WTC11 (cell line): ENCODE data around the gene GRID2. TPM values are rescaled to one million over a fixed set of nuclear protein-coding genes. Genes with fewer than 3 reads are reported as not detected.

ENCODE experiments used
- ATAC-seq: fragments of 200-7000 bp; cut with Tn5 transposase; 2 replicates; pipeline ENCODE4 v1.10.0; 2021; ENCODE audit warnings: mild to moderate bottlenecking, moderate library complexity
- CTCF ChIA-PET: fragments of 300-600 bp; sonication (Branson Sonifier 250); formaldehyde crosslinking; loops from one replicate; lab custom pipeline; 2021; ENCODE audit warnings: antibody characterized with exemption; lab: Charles Lee
- POLR2A ChIA-PET: fragments of 350-600 bp; sonication (Branson Sonifier 250); formaldehyde crosslinking; loops from one replicate; lab custom pipeline; 2021; ENCODE audit warnings: antibody characterized with exemption; lab: Charles Lee
- DNase-seq: peaks from one replicate; pipeline ENCODE4 v3.0.0; 2021; ENCODE audit warnings: low spot score
- H3K27ac Mint-ChIP-seq: 2 replicates; pipeline ENCODE4 v1.8.0; 2021; ENCODE audit warnings: mixed read lengths
- H3K27me3 Mint-ChIP-seq: 2 replicates; pipeline ENCODE4 v1.8.0; 2021; ENCODE audit warnings: low read depth, mild to moderate bottlenecking, moderate library complexity, mixed read lengths
- H3K36me3 Mint-ChIP-seq: 2 replicates; pipeline ENCODE4 v1.8.0; 2021; ENCODE audit warnings: mixed read lengths
- H3K4me1 Mint-ChIP-seq: 2 replicates; pipeline ENCODE4 v1.8.0; 2022; ENCODE audit warnings: mixed read lengths
- H3K4me3 Mint-ChIP-seq: 2 replicates; pipeline ENCODE4 v1.8.0; 2021; ENCODE audit warnings: mild to moderate bottlenecking, moderate library complexity, mixed read lengths
- H3K9me3 Mint-ChIP-seq: 2 replicates; pipeline ENCODE4 v1.8.0; 2021; ENCODE audit warnings: mixed read lengths
- CREB1 ChIP-seq: sonication (generic); formaldehyde crosslinking; IDR thresholded peaks from 2 replicates; pipeline ENCODE4 v1.8.0; 2023; ENCODE audit warnings: mild to moderate bottlenecking, missing genetic modification reagents
- E2F5 ChIP-seq: sonication (generic); formaldehyde crosslinking; IDR thresholded peaks from 2 replicates; pipeline ENCODE4 v1.8.1; 2022; ENCODE audit warnings: mild to moderate bottlenecking, moderate library complexity, missing genetic modification reagents
- HMGA2 ChIP-seq: fragments of 250-450 bp; sonication (Bioruptor Pico); IDR thresholded peaks from 2 replicates; pipeline ENCODE4 v1.4.0; 2021; ENCODE audit warnings: mild to moderate bottlenecking, moderate library complexity
- NFE2L1 ChIP-seq: sonication (generic); formaldehyde crosslinking; IDR thresholded peaks from 2 replicates; pipeline ENCODE4 v1.8.1; 2023; ENCODE audit warnings: missing genetic modification reagents
- NFYB ChIP-seq: sonication (generic); formaldehyde crosslinking; conservative IDR thresholded peaks from 2 replicates; pipeline ENCODE4 v1.8.0; 2022; ENCODE audit warnings: low read depth, missing genetic modification reagents
- NR3C1 ChIP-seq: sonication (generic); formaldehyde crosslinking; conservative IDR thresholded peaks from 2 replicates; pipeline ENCODE4 v1.8.1; 2023; ENCODE audit warnings: low read depth, mild to moderate bottlenecking, missing genetic modification reagents
- PRRX2 ChIP-seq: fragments of 250-450 bp; sonication (Bioruptor Pico); IDR thresholded peaks from 2 replicates; pipeline ENCODE4 v1.8.0; 2021; ENCODE audit warnings: mild to moderate bottlenecking
- RELA ChIP-seq: sonication (generic); formaldehyde crosslinking; IDR thresholded peaks from 2 replicates; pipeline ENCODE4 v1.8.1; 2022; ENCODE audit warnings: missing genetic modification reagents, mild to moderate bottlenecking, borderline replicate concordance
- USF1 ChIP-seq: sonication (generic); formaldehyde crosslinking; IDR thresholded peaks from 2 replicates; pipeline ENCODE4 v1.8.0; 2022; ENCODE audit warnings: mild to moderate bottlenecking, missing genetic modification reagents
- USF2 ChIP-seq: sonication (generic); formaldehyde crosslinking; IDR thresholded peaks from 2 replicates; pipeline ENCODE4 v1.8.1; 2023; ENCODE audit warnings: mild to moderate bottlenecking, missing genetic modification reagents, moderate library complexity
- ZBTB21 ChIP-seq: sonication (generic); formaldehyde crosslinking; IDR thresholded peaks from 2 replicates; pipeline ENCODE4 v1.8.1; 2023; ENCODE audit warnings: mild to moderate bottlenecking, missing genetic modification reagents, borderline replicate concordance
- ZMAT4 ChIP-seq: fragments of 250-450 bp; sonication (Bioruptor Pico); IDR thresholded peaks from 2 replicates; pipeline ENCODE4 v1.9.0; 2021; ENCODE audit warnings: mild to moderate bottlenecking
- ZNF263 ChIP-seq: sonication (generic); formaldehyde crosslinking; IDR thresholded peaks from 2 replicates; pipeline ENCODE4 v1.8.1; 2022; ENCODE audit warnings: low read depth, mild to moderate bottlenecking, moderate library complexity, missing genetic modification reagents
- ZNF317 ChIP-seq: sonication (generic); formaldehyde crosslinking; IDR thresholded peaks from 2 replicates; pipeline ENCODE4 v1.8.1; 2023; ENCODE audit warnings: low read depth, mild to moderate bottlenecking, moderate library complexity, missing genetic modification reagents, borderline replicate concordance
- total RNA-seq: library from RNA; stranded (reverse); gene quantifications from 3 replicates; pipeline ENCODE4 v1.2.3, GENCODE V29; 2021

GRID2 gene
- total RNA-seq, 1 experiment from 2014 or later = 26.8 TPM

DNA sequence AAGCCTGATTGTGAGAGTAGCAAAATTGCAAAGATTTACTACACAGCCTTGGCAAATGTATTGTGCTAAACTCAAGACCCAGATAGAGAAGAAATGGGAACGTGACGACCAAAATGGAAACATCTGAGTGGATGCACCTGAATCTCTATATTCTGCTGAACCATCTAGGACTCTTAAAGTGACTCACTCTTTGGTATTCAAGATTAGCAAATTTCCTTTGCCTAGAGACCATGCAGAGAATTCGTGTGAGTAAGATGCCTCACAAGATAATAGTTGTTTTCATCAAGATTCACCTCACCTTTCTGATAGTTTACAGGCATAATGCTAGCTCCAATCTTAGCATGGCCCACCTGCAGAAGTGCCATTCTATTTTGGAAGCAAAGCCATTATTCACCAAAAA, 1510.4 kb downstream of the GRID2 start:
- DNase-seq = no peak
- Mint-ChIP-seq H3K36me3 (no peaks in the 10 kb centered on the region), H3K4me1 (peaks cover 13% of the 10 kb centered on the region), H3K27me3 (peaks cover 3% of the 10 kb centered on the region; the same call in 1 of the 2 replicates), H3K9me3 (no peaks in the 10 kb centered on the region), H3K4me3 (no peak overlapping the region), H3K27ac (no peak overlapping the region)
- TF ChIP-seq PRRX2 (CRISPR knock-in tag) (no peak), ZNF317 (CRISPR knock-in tag) (no peak), RELA (no peak), NFYB (CRISPR knock-in tag) (no peak), NR3C1 (CRISPR knock-in tag) (no peak), ZMAT4 (CRISPR knock-in tag) (no peak), CREB1 (CRISPR knock-in tag) (no peak), ZNF263 (CRISPR knock-in tag) (no peak), ZBTB21 (CRISPR knock-in tag) (no peak), HMGA2 (CRISPR knock-in tag) (no peak), NFE2L1 (no peak), E2F5 (no peak)
- POLR2A ChIA-PET = no interaction called here
- no peak for ATAC-seq
- CTCF ChIA-PET = interaction anchor here (1.0 to 1.2 kb wide), 2 partner anchors 13 to 15 kb away, joined by 3 read pairs; partner anchors contain the start of gene ATOH1

- CTCF ChIA-PET = interaction anchor here (1.0 to 1.7 kb wide), 3 partner anchors 13 to 312 kb away, joined by 3 to 7 read pairs (median 3); partner anchors contain the start of gene ATOH1
- no peaks in the 10 kb centered on the region for H3K9me3 Mint-ChIP-seq
- H3K36me3 Mint-ChIP-seq = no peaks in the 10 kb centered on the region
- ATAC-seq = peak; percentile 41
- DNase-seq = no peak
- no peak for TF ChIP-seq ZBTB21 (CRISPR knock-in tag)
- TF ChIP-seq USF1 (CRISPR knock-in tag) = peak; percentile 70
- no peak for TF ChIP-seq ZNF263 (CRISPR knock-in tag)
- peak; percentile 82 for TF ChIP-seq USF2 (CRISPR knock-in tag)
- H3K4me3 Mint-ChIP-seq = no peak overlapping the region
- POLR2A ChIA-PET = no interaction called here
- peaks cover 3% of the 10 kb centered on the region for H3K27me3 Mint-ChIP-seq
- H3K27ac Mint-ChIP-seq = no peak overlapping the region; the same call in 1 of the 2 replicates
- peaks cover 13% of the 10 kb centered on the region for H3K4me1 Mint-ChIP-seq
Observed at GRCh38 chr4:93814722-93815121, 1511.0 kb downstream of the GRID2 start.
